Endothelial cell of umbilical vein (primary cell): ENCODE results near the gene IGSF22. TPM values are rescaled to one million over a fixed set of nuclear protein-coding genes. Genes with fewer than 3 reads are reported as not detected.

Experiments used
- BruUV-seq: library from RNA; stranded (reverse); fragments of 400-500 nt; replicated peaks from 2 replicates; lab custom pipeline; 2021; lab: Mats Ljungman, UMichigan
- CTCF ChIA-PET: fragments of 300-600, 350-600 bp; sonication (Branson Sonifier 250); formaldehyde crosslinking; loops from one replicate; lab custom pipeline; 2021; ENCODE audit warnings: antibody characterized with exemption, inconsistent platforms; lab: Charles Lee
- POLR2A ChIA-PET: fragments of 300-600, 350-600 bp; sonication (Branson Sonifier 250); formaldehyde crosslinking; loops from one replicate; lab custom pipeline; 2021; ENCODE audit warnings: antibody characterized with exemption, inconsistent platforms; lab: Charles Lee
- DNase-seq: peaks from one replicate; pipeline ENCODE4 v3.0.0-alpha.2; 2011; ENCODE audit warnings: low read depth, low spot score
- FAIRE-seq: peaks from 2 replicates; lab custom pipeline; 2011; peaks lifted over from hg19 to GRCh38; lab: Jason Lieb, UNC
- H2AFZ ChIP-seq: 2 replicates; pipeline ENCODE4 v1.6.0; 2012; ENCODE audit warnings: low read depth, low read length, control low read depth, inconsistent platforms
- H3K27ac ChIP-seq: 2 replicates; pipeline ENCODE4 v1.5.1; 2011; ENCODE audit warnings: low read depth, mild to moderate bottlenecking, control low read depth, low read length, moderate library complexity; ENCODE audit not compliant: insufficient read depth
- H3K27me3 ChIP-seq, 2 experiments: 2 replicates each; pipeline versions ENCODE4 v1.6.0 to v1.6.1; 2011; ENCODE audit warnings: low read length in 2 of 2, mixed read lengths in 1 of 2; ENCODE audit not compliant: control insufficient read depth in 2 of 2, insufficient read depth in 2 of 2
- H3K36me3 ChIP-seq, 2 experiments: 2 replicates in 1 of 2; 3 replicates in 1 of 2; pipeline ENCODE4 v1.5.1; 2011; ENCODE audit warnings: low read length in 2 of 2, mild to moderate bottlenecking in 1 of 2, moderate library complexity in 1 of 2; ENCODE audit not compliant: control insufficient read depth in 2 of 2, insufficient read depth in 2 of 2; ENCODE audit errors: extremely low read depth in 1 of 2
- H3K4me1 ChIP-seq: 3 replicates; pipeline ENCODE4 v1.5.1; 2011; ENCODE audit warnings: mild to moderate bottlenecking, low read length; ENCODE audit not compliant: control insufficient read depth, insufficient read depth; ENCODE audit errors: extremely low read depth
- H3K4me2 ChIP-seq: 2 replicates; pipeline ENCODE4 v1.6.1; 2011; ENCODE audit warnings: low read length, control low read depth, mixed read lengths; ENCODE audit not compliant: insufficient read depth
- H3K4me3 ChIP-seq, 3 experiments: fragments of 200-600 bp in 1 of 3; sonication (generic), shearing (Covaris generic) in 1 of 3; replicated peaks in 1 of 3; 2 replicates each; pipeline ENCODE4 v1.5.1; 2011 to 2016; ENCODE audit warnings: control low read depth in 3 of 3, low read length in 3 of 3, mild to moderate bottlenecking in 2 of 3, inconsistent platforms in 1 of 3, low read depth in 1 of 3, moderate library complexity in 1 of 3; ENCODE audit not compliant: insufficient read depth in 1 of 3
- H3K79me2 ChIP-seq: 2 replicates; pipeline ENCODE4 v1.6.0; 2012; ENCODE audit warnings: low read length, inconsistent platforms; ENCODE audit not compliant: control insufficient read depth, insufficient read depth
- H3K9ac ChIP-seq: replicated peaks from 2 replicates; pipeline ENCODE3; 2011; ENCODE audit warnings: low read length, control low read depth; ENCODE audit not compliant: insufficient read depth; ENCODE audit errors: extremely low read depth
- H3K9me1 ChIP-seq: replicated peaks from 3 replicates; pipeline ENCODE4 v1.6.0; 2011; ENCODE audit warnings: mild to moderate bottlenecking, low read length; ENCODE audit not compliant: control insufficient read depth, insufficient read depth; ENCODE audit errors: extremely low read depth
- H3K9me3 ChIP-seq: replicated peaks from 2 replicates; pipeline ENCODE4 v1.5.1; 2012; ENCODE audit warnings: low read length, inconsistent platforms; ENCODE audit not compliant: control insufficient read depth, insufficient read depth
- H4K20me1 ChIP-seq: replicated peaks from 2 replicates; pipeline ENCODE3; 2011; ENCODE audit warnings: mild to moderate bottlenecking, low read length; ENCODE audit not compliant: control insufficient read depth, insufficient read depth; ENCODE audit errors: extremely low read depth
- CTCF ChIP-seq, 2 donors: IDR thresholded peaks; 1 replicate in 1 of 2; 2 replicates in 1 of 2; pipeline ENCODE4 v1.5.1; 2011; ENCODE audit warnings: low read length in 2 of 2, mild to moderate bottlenecking in 2 of 2, moderate library complexity in 2 of 2, control low read depth in 1 of 2, inconsistent platforms in 1 of 2, low read depth in 1 of 2; ENCODE audit not compliant: insufficient read depth in 1 of 2; ENCODE audit errors: extremely low read depth in 1 of 2
- FOS ChIP-seq: IDR thresholded peaks from 2 replicates; pipeline ENCODE4 v1.6.1; 2011; ENCODE audit warnings: mild to moderate bottlenecking, low read length, moderate library complexity, borderline replicate concordance; ENCODE audit not compliant: insufficient read depth
- GATA2 ChIP-seq: IDR thresholded peaks from 2 replicates; pipeline ENCODE4 v1.7.0; 2011; ENCODE audit warnings: low read depth, mild to moderate bottlenecking, moderate library complexity, mixed read lengths, low read length; ENCODE audit not compliant: insufficient read length, insufficient read depth
- JUN ChIP-seq: IDR thresholded peaks from 2 replicates; pipeline ENCODE4 v1.6.1; 2011; ENCODE audit warnings: borderline replicate concordance, low read depth; ENCODE audit not compliant: insufficient read length, insufficient read depth
- MAX ChIP-seq: IDR thresholded peaks from 2 replicates; pipeline ENCODE4 v1.6.1; 2011; ENCODE audit not compliant: insufficient read depth, insufficient read length
- MYC ChIP-seq: IDR thresholded peaks from one replicate; pipeline ENCODE4 v1.6.1; 2011; ENCODE audit warnings: mild to moderate bottlenecking, low read depth, low read length
- dilution Hi-C: fragments of 300-500 bp; cut with MboI; formaldehyde crosslinking; loops from one replicate; pipeline ENCODE4 v1.15.0; 2019; ENCODE audit warnings: low sequenced_read_pairs; ENCODE audit not compliant: extremely low pct_ligation_motif_present
- intact Hi-C: fragments of 100-400 bp; cut with micrococcal nuclease; formaldehyde crosslinking; loops from one replicate; pipeline ENCODE4 v1.10.0; 2022
- polyA plus RNA-seq, 4 experiments: library from polyadenylated mRNA; depleted of rRNA in 3 of 4; stranded (reverse) in 3 of 4; unstranded in 1 of 4; fragments of >200 nt; gene quantifications; 2 replicates each; pipeline versions ENCODE4 v1.2.1 to v1.2.3, GENCODE V29; 2011 to 2012; ENCODE audit warnings: missing spikeins in 1 of 4
- total RNA-seq: library from RNA; stranded (reverse); gene quantifications from 2 replicates; pipeline ENCODE4 v1.2.3, GENCODE V29; 2021

Gene IGSF22
- total and polyA plus RNA-seq, 2 donors (not counting 3 experiments of a cell fraction or from before 2014, with no cell fraction given) = not detected

DNA sequence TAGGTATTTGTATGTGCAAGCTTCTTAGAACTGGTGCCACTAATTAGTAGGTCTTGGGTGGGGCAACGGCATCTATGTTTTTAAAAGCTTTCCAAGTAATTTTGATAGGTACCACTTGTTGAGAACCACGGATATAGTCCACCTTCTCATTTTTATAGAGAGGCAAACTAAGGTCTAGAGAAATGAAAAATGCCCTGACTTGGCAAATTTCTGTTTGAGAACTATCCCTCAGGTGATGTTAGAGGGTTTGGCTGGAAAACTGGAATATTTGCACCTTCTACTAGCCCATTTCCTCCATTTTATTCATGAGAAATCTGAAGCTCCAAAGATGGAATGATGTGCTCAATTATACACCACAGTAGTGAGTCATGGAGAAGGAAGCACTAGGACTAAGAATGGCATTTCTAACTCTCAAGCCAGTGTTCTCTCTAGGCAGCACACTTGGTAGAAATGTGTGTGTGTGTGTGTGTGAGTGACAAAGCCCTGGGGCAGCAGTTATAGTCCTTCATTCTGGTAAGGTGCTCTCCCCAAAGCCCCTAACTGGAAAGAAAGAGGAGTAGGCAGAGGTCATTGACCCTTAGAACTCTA, 29.3 kb downstream of the IGSF22 start:
- intact Hi-C loops = no loop called here
- H3K36me3 ChIP-seq = peaks cover 0 to 2% of the 10 kb centered on the region in 2 experiments
- H3K9me1 ChIP-seq = no peaks in the 10 kb centered on the region
- DNase-seq = no peak
- dilution Hi-C loops = no loop called here
- H3K4me2 ChIP-seq = no peak overlapping the region
- H3K4me1 ChIP-seq = peaks cover 11% of the 10 kb centered on the region
- no peak overlapping the region for H3K4me3 ChIP-seq
- H3K9ac ChIP-seq = no peak overlapping the region
- no peak for FAIRE-seq
- H2AFZ ChIP-seq = no peak overlapping the region
- CTCF ChIA-PET = interaction anchor here (1.6 to 2.1 kb wide), 2 partner anchors 25 kb away, joined by 7 to 9 read pairs; no protein-coding TSS in a partner anchor
- H3K9me3 ChIP-seq = no peaks in the 10 kb centered on the region
- no TSS peak for BruUV-seq
- TF ChIP-seq CTCF (IDR thresholded peaks at IDR 0.05; ENCODE audit: extremely low read depth in 1 of 2, insufficient read depth in 1 of 2, low read depth in 1 of 2, low read length in 2 of 2) (no peak), FOS (peak; percentile 56)
- no peaks in the 10 kb centered on the region for H3K27me3 ChIP-seq
- H3K27ac ChIP-seq = no peak overlapping the region
- POLR2A ChIA-PET = no interaction called here
- no peaks in the 10 kb centered on the region for H4K20me1 ChIP-seq
- H3K79me2 ChIP-seq = no peaks in the 10 kb centered on the region

DNA sequence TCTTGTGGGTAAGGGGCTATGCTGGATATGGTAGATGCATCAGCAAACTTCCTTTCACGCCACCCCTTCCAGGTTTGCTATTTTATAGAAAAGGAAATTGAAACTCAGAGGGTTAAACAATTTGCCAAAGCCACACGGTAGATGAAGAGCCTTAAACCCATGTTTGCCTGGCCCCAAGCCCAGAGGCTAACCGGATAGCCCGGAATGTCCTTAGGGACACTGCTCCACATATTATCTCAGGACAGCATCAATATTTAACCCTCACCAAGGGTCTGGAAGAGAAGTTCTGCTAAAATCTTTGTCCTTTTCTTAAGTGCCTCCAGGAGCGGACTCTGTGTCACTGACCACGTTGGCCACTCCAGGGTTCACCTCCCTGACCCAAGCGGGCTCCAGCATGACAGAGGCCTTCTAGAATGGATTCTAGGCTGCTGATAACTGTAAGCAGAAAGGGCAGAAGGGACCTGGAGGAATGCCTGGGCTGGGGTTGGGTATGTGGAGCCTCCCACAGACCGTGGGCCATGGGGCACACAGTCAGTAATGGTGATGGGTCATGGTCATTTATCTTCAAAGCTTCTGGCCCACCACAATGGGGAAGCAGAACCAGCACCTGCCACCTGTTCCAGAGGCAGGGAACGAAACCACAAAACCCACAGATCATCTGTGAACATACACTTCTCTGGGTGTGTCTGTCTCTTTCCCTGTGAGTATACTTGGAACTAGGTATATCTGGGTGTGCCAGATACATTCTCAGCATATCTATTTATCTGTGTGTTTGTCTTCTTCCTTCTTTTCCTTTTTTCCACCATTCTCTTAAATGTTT, 32.8 kb downstream of the IGSF22 start:
- no TSS peak for BruUV-seq
- no peak for FAIRE-seq

More for the DNA sequence above, 32.8 kb downstream of the IGSF22 start:
- no peak overlapping the region for H3K9ac ChIP-seq
- DNase-seq = no peak
- H3K27ac ChIP-seq = no peak overlapping the region
- no peaks in the 10 kb centered on the region for H3K9me1 ChIP-seq
- H3K36me3 ChIP-seq = no peaks in the 10 kb centered on the region
- H3K4me1 ChIP-seq = peaks cover 4% of the 10 kb centered on the region
- no peaks in the 10 kb centered on the region for H3K79me2 ChIP-seq
- H3K4me2 ChIP-seq = no peak overlapping the region
- CTCF ChIA-PET = no interaction called here
- H2AFZ ChIP-seq = no peak overlapping the region
- TF ChIP-seq CTCF (IDR thresholded peaks at IDR 0.05; ENCODE audit: extremely low read depth in 1 of 2, insufficient read depth in 1 of 2, low read depth in 1 of 2, low read length in 2 of 2) = no peak
- no peak for TF ChIP-seq MAX
- no peak for TF ChIP-seq JUN
- no peak for TF ChIP-seq MYC
- TF ChIP-seq GATA2 = no peak
- H3K4me3 ChIP-seq = no peak overlapping the region
- POLR2A ChIA-PET = no interaction called here
- no peaks in the 10 kb centered on the region for H3K9me3 ChIP-seq
- intact Hi-C loops = no loop called here
- H3K27me3 ChIP-seq = peaks cover 0 to 3% of the 10 kb centered on the region in 2 experiments
- dilution Hi-C loops = no loop called here
- H4K20me1 ChIP-seq = no peaks in the 10 kb centered on the region
